CD4-positive, alpha-beta T cell treated with Interferon alpha-2 for 1 hour (primary cell): ENCODE data around the gene TP53.
"Not testable (repeated sequence)": the region's sequence is repeated elsewhere in the genome, so short reads cannot be mapped to it uniquely, and the experiment has no call there.

Source experiments
- DNase-seq, 2 donors: peaks; one replicate each; pipeline ENCODE4 v3.0.0-alpha.2; 2020 to 2022

TP53 gene

DNA sequence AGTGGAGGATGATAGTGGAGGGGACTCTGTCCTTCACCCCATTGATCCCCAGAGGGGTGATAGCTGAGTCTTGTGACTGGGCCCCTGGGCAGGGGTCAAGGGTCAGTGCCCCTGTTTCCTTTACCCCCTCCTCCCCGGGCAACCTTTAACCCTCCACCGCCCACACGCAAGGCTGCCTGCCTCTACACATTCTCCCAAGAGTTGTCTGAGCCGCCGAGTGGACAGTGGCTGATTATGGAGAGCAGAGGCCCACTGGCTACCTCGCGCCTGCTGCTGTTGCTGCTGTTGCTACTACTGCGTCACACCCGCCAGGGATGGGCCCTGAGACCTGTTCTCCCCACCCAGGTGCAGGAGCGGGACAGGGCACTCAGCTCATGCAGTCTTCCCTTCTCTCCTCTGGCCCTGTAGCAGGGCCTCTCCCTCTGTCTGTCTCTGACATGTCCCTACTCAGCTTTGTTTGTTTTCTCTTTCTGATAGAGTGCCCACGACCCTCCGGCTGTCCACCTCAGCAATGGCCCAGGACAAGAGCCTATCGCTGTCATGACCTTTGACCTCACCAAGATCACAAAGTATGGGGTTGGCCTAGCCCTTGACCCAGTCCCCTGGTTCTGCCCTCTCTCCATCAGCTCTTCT is 57.2 kb downstream of the TP53 start, which contains the start of gene SHBG:
Gene SHBG, plus strand, starts transcription at position 197 of the 633 bp plus-strand sequence. Its CDS starts 38 bp downstream, at position 235.
- DNase-seq: no peak

DNA sequence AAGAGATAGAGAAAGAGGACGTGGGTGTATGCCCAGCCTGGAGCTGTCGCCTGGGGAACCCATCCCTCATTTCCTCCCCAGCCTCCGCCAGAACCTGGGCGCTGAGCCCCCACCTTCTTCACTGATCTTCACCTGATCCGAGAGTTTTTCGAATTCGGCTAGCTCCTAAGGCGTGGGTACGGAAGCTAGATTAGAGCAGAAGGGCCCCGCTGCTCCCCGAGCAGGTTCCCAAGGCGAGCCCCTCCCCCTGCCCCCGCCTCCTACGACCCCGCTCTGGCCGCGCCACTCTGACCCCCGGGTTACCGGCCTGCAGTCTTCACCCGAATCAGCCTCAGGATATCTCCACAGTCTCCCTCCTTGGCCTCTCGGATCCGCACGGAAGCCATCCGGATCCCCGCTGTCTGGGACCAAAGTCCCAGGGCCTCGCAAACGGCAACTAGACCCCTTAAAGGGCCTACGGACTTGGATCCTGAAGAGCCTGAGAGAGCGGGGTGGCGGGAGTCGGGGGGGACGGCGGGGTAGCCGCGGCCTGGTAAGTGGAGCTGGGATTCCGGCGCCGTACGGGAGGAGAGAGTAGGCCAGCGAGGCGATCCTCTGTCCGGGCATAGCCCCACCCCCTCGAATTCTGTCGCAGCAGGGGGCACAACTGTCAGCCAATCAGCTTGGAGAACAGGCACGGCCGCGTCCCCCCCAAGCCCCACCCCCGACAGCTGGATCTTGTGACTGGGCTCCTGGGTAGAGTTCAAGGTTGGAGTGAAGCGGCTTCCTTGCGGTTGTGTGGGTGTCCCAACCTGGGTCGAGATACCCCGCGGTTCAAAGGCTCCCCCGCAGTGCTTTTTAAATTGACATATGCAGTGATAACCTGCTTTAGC is 59.8 kb downstream of the TP53 start, which contains the start of gene SAT2:
Gene SAT2, minus strand, starts transcription at position 572 of the 872 bp plus-strand sequence. Its CDS starts 186 bp downstream, at position 386.
- DNase-seq: peak; percentile 90 to 91

DNA sequence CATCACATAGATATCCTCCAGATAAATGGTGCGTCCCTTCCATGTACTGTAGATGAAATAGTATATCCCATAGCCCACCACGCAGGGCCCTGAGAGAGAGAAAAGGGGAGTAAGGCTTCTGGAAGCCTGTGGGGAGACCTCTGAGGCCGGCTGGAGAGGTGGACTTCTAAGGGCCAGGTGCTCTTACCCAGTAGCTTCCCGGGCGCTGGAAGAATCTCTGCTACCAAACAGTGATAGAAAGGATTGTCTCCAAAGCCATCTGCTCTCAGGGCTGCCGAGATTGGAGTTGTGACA is 60.4 kb downstream of the TP53 start:
- no peak for DNase-seq

DNA sequence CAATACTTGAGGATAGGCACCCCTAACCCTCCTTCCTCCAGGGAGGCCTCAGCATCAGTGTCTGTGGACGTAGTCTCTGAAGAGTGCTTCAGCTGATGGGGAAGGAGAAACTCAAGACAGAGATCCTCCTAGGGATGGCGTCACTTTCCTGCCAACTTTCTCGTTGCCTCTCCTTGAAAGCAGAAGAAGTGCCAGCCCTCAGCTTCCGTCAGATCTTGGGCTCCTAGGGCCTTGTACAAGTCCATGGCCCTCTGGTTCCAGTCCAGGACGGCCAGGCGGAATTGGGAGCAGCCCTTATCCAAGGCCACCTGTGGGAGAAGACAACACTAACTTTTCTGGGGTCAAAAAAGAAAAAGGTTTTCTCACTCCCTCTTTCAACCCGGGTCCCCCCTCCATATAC is 61.0 kb downstream of the TP53 start:
- DNase-seq: peak in 1 of 2 donors; percentile 50

DNA sequence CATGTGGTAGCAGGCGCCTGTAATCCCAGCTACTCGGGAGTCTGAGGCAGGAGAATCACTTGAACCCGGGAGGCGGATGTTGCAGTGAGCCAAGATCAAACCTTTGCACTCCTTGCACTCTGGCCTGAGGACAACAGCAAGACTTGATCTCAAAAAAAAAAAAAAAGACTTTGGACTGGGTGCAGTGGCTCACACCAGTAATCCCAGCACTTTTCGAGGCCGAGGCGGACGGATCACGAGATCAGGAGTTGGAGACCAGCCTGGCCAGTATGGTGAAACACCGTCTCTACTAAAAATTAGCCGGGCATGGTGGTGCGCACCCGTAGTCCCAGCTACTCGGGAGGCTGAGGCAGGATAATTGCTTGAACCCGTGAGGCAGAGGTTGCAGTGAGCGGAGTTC is 61.5 kb downstream of the TP53 start:
- DNase-seq: not testable (repeated sequence)

DNA sequence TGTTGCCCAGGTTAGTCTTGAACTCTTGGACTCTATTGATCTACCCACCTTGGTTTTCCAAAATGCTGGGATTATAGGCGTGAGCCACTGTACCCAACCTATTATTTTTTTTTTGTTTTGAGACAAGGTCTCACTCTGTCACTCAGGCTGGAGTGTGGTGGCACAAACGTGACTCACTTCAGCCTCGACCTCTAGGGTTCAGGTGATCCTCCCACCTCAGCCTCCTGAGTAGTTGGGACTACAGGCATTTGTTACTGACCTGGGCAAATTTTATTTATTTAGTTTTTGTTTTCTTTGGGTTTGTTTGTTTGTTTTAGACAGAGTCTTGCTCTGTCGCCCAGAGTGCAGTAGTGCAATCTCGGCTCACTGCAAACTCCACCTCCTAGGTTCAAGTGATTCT is 63.6 kb downstream of the TP53 start:
- no peak for DNase-seq

DNA sequence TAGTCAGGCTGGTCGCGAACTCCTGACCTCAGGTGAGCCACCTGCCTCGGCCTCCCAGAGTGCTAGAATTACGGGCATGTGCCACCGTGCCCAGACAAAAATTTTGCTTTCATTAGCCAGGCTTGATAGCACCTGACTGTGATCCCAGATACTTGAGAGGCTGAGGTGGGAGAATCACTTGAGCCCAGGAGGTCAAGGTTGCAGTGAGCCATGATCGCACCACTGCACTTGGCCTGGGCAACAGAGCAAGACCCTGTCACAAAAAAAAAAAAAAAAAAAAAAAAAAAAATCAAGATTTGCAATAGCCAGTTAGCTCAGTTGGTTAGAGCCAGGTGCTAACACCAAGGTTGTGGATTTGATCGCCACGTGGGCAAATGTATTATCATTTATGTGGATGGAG is 66.5 kb downstream of the TP53 start:
- no peak for DNase-seq

DNA sequence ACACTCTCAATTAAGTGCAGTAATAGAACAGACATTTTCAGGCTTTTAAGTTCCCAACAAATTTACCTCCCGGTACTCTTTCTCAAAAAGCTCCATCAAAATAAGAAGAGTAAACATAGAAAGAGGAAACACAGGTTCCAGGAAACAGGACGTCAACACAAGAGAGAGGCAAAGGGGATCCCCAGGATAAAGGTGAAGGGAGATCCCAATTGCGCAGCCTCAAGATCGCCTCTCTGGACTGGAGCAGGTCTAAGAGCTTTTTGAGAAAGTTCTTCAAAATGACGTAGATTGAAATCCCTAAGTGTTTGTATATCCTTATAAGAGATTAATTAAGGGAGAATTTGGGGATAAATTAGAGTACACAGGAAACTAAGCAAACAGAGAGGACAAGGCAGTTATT is 68.7 kb downstream of the TP53 start:
- no peak for DNase-seq
